ENCODE data around the gene FAM76A. TPM values are rescaled to one million over a fixed set of nuclear protein-coding genes. Genes with fewer than 3 reads are reported as not detected.

Gene FAM76A
- total and polyA plus RNA-seq, 2 experiments from 2014 or later: 3.5 to 9.8 TPM

DNA sequence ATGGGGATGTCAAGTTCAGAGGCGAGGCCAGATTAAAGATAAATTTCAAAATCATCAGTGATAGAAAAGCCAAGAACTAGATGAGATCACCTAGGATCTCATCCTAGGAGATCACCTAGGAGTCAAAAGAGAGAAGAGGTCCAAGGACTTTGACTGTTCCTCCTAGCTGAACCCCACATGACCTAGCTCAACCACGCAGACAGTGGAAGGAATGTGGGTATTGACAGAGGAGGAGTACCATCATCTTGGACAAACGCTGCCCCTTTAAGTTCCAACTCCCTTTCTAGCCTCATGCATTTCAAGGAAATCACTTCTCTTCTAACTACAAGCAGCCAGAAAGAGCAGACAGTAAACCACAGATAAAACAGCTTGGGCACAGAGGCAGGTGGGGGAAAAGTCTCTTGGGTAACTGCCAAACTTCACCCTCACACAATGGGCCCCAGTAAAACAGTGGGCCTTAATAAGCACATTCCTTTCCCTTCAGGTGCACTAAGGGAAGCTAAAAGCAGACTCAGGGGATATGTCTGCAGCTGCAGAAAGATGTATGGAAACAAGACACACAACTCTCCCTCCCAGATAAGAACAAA is 12.5 kb upstream of the FAM76A start:
- H3K9me3 ChIP-seq (ENCODE audit: low read depth): no peaks in the 10 kb centered on the region
- no peak for DNase-seq (ENCODE audit: low spot score)
- no peaks in the 10 kb centered on the region for H3K9me2 ChIP-seq (replicated peaks; ENCODE audit: insufficient read depth)
- H3K27me3 ChIP-seq: no peaks in the 10 kb centered on the region
- no peaks in the 10 kb centered on the region for H3K79me2 ChIP-seq
- no peaks in the 10 kb centered on the region for H4K20me1 ChIP-seq (ENCODE audit: insufficient read depth, poor library complexity, severe bottlenecking)
- H3K27ac ChIP-seq: peak overlapping the region; percentile 31
- H3K4me3 ChIP-seq: no peak overlapping the region
- H3K4me1 ChIP-seq (ENCODE audit: insufficient read depth): peaks cover 11% of the 10 kb centered on the region
- TF ChIP-seq EZH2 (IDR thresholded peaks at IDR 0.05; ENCODE audit: borderline replicate concordance): no peak
- TF ChIP-seq, protein P1, sequence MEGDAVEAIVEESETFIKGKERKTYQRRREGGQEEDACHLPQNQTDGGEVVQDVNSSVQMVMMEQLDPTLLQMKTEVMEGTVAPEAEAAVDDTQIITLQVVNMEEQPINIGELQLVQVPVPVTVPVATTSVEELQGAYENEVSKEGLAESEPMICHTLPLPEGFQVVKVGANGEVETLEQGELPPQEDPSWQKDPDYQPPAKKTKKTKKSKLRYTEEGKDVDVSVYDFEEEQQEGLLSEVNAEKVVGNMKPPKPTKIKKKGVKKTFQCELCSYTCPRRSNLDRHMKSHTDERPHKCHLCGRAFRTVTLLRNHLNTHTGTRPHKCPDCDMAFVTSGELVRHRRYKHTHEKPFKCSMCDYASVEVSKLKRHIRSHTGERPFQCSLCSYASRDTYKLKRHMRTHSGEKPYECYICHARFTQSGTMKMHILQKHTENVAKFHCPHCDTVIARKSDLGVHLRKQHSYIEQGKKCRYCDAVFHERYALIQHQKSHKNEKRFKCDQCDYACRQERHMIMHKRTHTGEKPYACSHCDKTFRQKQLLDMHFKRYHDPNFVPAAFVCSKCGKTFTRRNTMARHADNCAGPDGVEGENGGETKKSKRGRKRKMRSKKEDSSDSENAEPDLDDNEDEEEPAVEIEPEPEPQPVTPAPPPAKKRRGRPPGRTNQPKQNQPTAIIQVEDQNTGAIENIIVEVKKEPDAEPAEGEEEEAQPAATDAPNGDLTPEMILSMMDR (IDR thresholded peaks at IDR 0.05; ENCODE audit: poor library complexity): no peak
- TF ChIP-seq EZH2phosphoT487 (IDR thresholded peaks at IDR 0.05; ENCODE audit: low read depth, severe bottlenecking, unreplicated experiment): no peak
- peak overlapping the region; percentile 29 for H3K4me2 ChIP-seq
- 57% methylated on average over 3 of the region's 3 CpGs for WGBS (ENCODE audit: low lambda C conversion rate, missing lambda C conversion rate)
- H2AFZ ChIP-seq: peak overlapping the region; percentile 28
- no peaks in the 10 kb centered on the region for H3K36me3 ChIP-seq (replicated peaks; ENCODE audit: insufficient read depth, low read depth)

DNA sequence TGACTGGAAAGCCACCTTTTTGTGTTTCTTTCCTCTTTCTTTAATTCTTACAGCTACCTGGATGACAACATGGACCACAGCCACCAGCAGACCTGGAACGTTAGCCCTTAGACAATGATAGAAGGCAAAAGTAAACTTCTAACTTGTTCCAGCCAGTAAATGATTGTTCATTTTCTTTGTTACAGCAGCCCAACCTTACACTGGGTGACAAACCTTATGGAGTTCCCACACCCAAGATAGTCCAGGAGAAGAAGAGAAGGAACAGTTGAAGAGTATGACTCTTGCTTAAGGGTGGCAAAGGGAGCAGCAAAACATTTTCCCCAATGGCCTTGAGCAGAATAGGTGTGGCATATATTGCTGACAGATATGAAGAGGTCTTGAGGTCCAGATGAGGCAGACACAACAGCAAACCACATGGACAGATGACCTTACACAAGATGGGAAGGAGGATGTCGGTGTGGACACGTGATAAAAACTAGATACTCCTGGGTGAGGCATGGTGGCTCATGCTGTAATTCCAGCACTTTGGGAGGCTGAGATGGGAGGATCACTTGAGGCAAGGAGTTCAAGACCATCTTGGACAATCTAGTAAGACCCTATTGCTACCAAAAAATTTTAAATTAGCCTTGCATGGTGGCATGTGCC is 11.8 kb upstream of the FAM76A start:
- peaks cover 11% of the 10 kb centered on the region for H3K4me1 ChIP-seq (ENCODE audit: insufficient read depth)
- peak overlapping the region; percentile 31 for H3K27ac ChIP-seq
- DNase-seq (ENCODE audit: low spot score): no peak
- H3K36me3 ChIP-seq (replicated peaks; ENCODE audit: insufficient read depth, low read depth): no peaks in the 10 kb centered on the region
- WGBS (ENCODE audit: low lambda C conversion rate, missing lambda C conversion rate): 73% methylated on average over 3 of the region's 3 CpGs
- peak overlapping the region; percentile 29 for H3K4me2 ChIP-seq
- no peaks in the 10 kb centered on the region for H3K27me3 ChIP-seq
- H2AFZ ChIP-seq: peak overlapping the region; percentile 28
- no peaks in the 10 kb centered on the region for H3K9me3 ChIP-seq (ENCODE audit: low read depth)
- TF ChIP-seq, protein P1 (IDR thresholded peaks at IDR 0.05; ENCODE audit: poor library complexity): no peak
- no peak for TF ChIP-seq EZH2phosphoT487 (IDR thresholded peaks at IDR 0.05; ENCODE audit: low read depth, severe bottlenecking, unreplicated experiment)
- TF ChIP-seq EZH2 (IDR thresholded peaks at IDR 0.05; ENCODE audit: borderline replicate concordance): no peak
- no peaks in the 10 kb centered on the region for H3K79me2 ChIP-seq
- H3K4me3 ChIP-seq: no peak overlapping the region
- no peaks in the 10 kb centered on the region for H4K20me1 ChIP-seq (ENCODE audit: insufficient read depth, poor library complexity, severe bottlenecking)
- H3K9me2 ChIP-seq (replicated peaks; ENCODE audit: insufficient read depth): no peaks in the 10 kb centered on the region

DNA sequence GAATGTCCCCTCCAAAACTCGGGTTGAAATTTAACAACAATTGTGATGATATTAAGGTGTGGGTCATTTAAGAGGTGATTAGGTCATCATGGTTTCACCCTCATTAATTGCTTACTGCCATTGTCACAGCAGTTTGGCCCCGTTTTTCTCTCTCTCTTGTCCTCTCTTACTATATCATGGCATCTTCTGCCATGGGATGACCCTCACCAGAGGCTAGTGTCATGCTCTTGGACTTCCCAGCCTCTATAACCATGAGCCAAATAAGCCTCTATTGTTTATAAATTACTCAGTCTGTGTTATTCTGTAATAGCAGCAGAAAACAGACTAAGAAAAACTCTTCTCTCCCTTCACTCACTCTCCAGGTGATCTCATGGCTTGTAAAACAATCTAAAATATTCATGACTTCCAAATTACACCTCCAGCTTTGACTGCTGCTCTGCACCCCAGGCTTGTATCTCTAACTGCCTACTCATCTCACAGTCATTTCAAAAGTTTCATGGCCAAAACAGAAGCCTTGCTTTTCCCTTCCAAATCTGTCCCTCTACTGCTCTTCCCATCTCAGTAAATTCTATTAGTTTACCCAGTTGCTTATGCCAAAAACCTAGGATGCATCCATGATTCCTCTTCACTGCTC is 9.4 kb upstream of the FAM76A start:
- H3K9me2 ChIP-seq (replicated peaks; ENCODE audit: insufficient read depth): no peaks in the 10 kb centered on the region
- WGBS (ENCODE audit: low lambda C conversion rate, missing lambda C conversion rate): 86% methylated on average over 2 of the region's 2 CpGs

More for the DNA sequence above, 9.4 kb upstream of the FAM76A start:
- Histone ChIP-seq H3K4me1 (ENCODE audit: insufficient read depth) (peaks cover 11% of the 10 kb centered on the region), H2AFZ (no peak overlapping the region), H3K27ac (no peak overlapping the region), H3K27me3 (no peaks in the 10 kb centered on the region), H3K4me3 (no peak overlapping the region), H3K79me2 (no peaks in the 10 kb centered on the region), H3K9me3 (ENCODE audit: low read depth) (no peaks in the 10 kb centered on the region), H4K20me1 (ENCODE audit: insufficient read depth, poor library complexity, severe bottlenecking) (no peaks in the 10 kb centered on the region), H3K4me2 (no peak overlapping the region), H3K36me3 (replicated peaks; ENCODE audit: insufficient read depth, low read depth) (no peaks in the 10 kb centered on the region)
- DNase-seq (ENCODE audit: low spot score): no peak
- TF ChIP-seq EZH2 (IDR thresholded peaks at IDR 0.05; ENCODE audit: borderline replicate concordance) (no peak), EZH2phosphoT487 (IDR thresholded peaks at IDR 0.05; ENCODE audit: low read depth, severe bottlenecking, unreplicated experiment) (no peak)

Measured in hepatocyte (in vitro differentiated cells).